Activated naive CD4-positive, alpha-beta T cell treated with anti-CD3 and anti-CD28 coated beads for 36 hours (primary cell): ENCODE data around the gene PCGF2. TPM values are rescaled to one million over a fixed set of nuclear protein-coding genes. Genes with fewer than 3 reads are reported as not detected.

Experiments
- CTCF ChIA-PET: fragments of 350-600 bp; sonication (Branson Sonifier 250); formaldehyde crosslinking; loops from one replicate; lab custom pipeline; 2021; ENCODE audit warnings: antibody characterized with exemption; lab: Charles Lee
- DNase-seq: peaks from one replicate; pipeline ENCODE4 v3.0.0-alpha.2; 2020
- H3K27ac Mint-ChIP-seq: one replicate; pipeline ENCODE4 v1.8.0; 2021; ENCODE audit warnings: mild to moderate bottlenecking, mixed read lengths
- H3K27me3 Mint-ChIP-seq: one replicate; pipeline ENCODE4 v1.8.0; 2021; ENCODE audit warnings: low read depth, mixed read lengths
- H3K36me3 Mint-ChIP-seq: one replicate; pipeline ENCODE4 v1.8.0; 2021; ENCODE audit warnings: low read depth, mixed read lengths
- H3K4me1 Mint-ChIP-seq: one replicate; pipeline ENCODE4 v1.8.0; 2021; ENCODE audit warnings: low read depth, mixed read lengths
- H3K4me3 Mint-ChIP-seq: one replicate; pipeline ENCODE4 v1.8.0; 2021; ENCODE audit warnings: mild to moderate bottlenecking, moderate library complexity, mixed read lengths
- H3K9me3 Mint-ChIP-seq: one replicate; pipeline ENCODE4 v1.8.0; 2021; ENCODE audit warnings: mixed read lengths
- intact Hi-C: fragments of 100-400 bp; cut with micrococcal nuclease; formaldehyde crosslinking; loops from one replicate; pipeline ENCODE4 v1.15.1; 2023
- total RNA-seq, 2 experiments: library from RNA; stranded (reverse); gene quantifications; one replicate each; pipeline ENCODE4 v1.2.3, GENCODE V29; 2021

Gene PCGF2
- total RNA-seq, 2 experiments from 2014 or later: 1.2 TPM

GRCh38 chr17:38779965-38780752, 32.0 kb upstream of the PCGF2 start:
- no peak overlapping the region for H3K27ac Mint-ChIP-seq
- peaks cover 12% of the 10 kb centered on the region for H3K36me3 Mint-ChIP-seq
- no peak for DNase-seq
- H3K27me3 Mint-ChIP-seq: no peaks in the 10 kb centered on the region
- CTCF ChIA-PET: interaction anchor here (0.6 kb wide), 1 partner anchor 668 kb away, joined by 3 read pairs; no protein-coding TSS in a partner anchor
- intact Hi-C loops: no loop called here
- H3K9me3 Mint-ChIP-seq: no peaks in the 10 kb centered on the region
- no peaks in the 10 kb centered on the region for H3K4me1 Mint-ChIP-seq
- H3K4me3 Mint-ChIP-seq: no peak overlapping the region

DNA sequence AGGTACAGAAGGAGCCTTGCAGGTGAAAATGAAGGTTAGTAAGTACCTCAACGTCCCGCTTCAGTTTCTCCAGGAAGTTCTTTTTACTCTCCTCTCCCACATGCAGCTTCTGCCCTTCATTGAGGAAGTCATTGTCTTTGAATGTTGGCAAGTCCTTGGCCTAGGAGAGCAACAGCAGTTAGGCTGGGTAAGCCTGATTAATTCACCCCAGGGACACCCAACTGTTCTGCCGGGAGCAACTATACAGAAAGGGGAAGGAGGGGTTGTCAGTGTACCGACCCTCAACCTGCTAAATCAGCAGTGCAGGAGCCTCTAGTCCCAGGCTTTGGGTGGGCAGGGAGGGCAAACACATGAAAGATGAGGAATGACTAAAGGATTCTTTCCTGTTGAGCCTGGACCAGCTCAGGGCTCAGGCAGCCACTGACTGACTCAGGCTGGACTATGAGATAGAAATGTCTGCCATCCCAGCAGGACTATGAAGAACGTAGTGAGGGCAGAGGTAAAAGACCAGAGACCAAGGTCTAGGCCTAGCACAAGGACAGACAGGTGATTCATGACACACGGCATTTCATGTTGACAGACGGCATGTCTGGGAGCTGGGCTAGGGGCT, 29.6 kb upstream of the PCGF2 start:
- Mint-ChIP-seq H3K4me1 (no peaks in the 10 kb centered on the region), H3K4me3 (no peak overlapping the region), H3K9me3 (no peaks in the 10 kb centered on the region), H3K27me3 (no peaks in the 10 kb centered on the region), H3K27ac (no peak overlapping the region), H3K36me3 (peaks cover 15% of the 10 kb centered on the region)
- intact Hi-C loops: no loop called here
- CTCF ChIA-PET: no interaction called here
- DNase-seq: no peak

DNA sequence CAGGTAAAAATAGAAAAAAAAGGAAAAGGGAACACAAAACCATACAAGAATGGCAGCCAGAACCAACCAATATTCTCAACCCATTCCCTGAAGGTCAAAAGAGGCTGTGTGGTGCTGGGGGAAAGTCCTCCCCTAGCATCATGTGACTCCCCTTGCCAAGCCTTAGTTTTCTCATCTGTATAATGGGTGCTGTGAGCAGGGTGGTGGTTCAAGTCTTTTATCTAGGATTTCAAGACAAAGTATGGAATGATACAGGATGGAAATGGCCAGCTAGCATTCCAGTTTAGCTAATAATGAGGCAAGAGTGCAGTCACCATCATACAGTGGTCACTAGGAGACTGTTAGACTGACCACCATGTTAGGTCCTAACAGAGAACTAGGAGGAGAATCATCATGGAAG, 25.1 kb upstream of the PCGF2 start:
- intact Hi-C loops: no loop called here
- H3K27ac Mint-ChIP-seq: no peak overlapping the region

GRCh38 chr17:38768417-38768816, 20.3 kb upstream of the PCGF2 start:
- Mint-ChIP-seq H3K36me3 (peaks cover 35% of the 10 kb centered on the region), H3K27ac (no peak overlapping the region), H3K4me1 (no peaks in the 10 kb centered on the region), H3K27me3 (no peaks in the 10 kb centered on the region), H3K4me3 (no peak overlapping the region), H3K9me3 (no peaks in the 10 kb centered on the region)
- intact Hi-C loops: no loop called here
- CTCF ChIA-PET: no interaction called here
- no peak for DNase-seq

More for the DNA sequence above, 25.1 kb upstream of the PCGF2 start:
- Mint-ChIP-seq H3K4me3 (no peak overlapping the region), H3K36me3 (peaks cover 23% of the 10 kb centered on the region), H3K27me3 (no peaks in the 10 kb centered on the region), H3K9me3 (no peaks in the 10 kb centered on the region), H3K4me1 (no peaks in the 10 kb centered on the region)
- no peak for DNase-seq
- CTCF ChIA-PET: no interaction called here

- DNase-seq: no peak
- intact Hi-C loops: no loop called here
- Mint-ChIP-seq H3K4me1 (peaks cover under 1% of the 10 kb centered on the region), H3K36me3 (peaks cover 38% of the 10 kb centered on the region), H3K9me3 (no peaks in the 10 kb centered on the region), H3K4me3 (no peak overlapping the region), H3K27ac (peak overlapping the region; percentile 51), H3K27me3 (no peaks in the 10 kb centered on the region)
- CTCF ChIA-PET: interaction anchor here (1.5 kb wide), 1 partner anchor 208 kb away, joined by 5 read pairs; no protein-coding TSS in a partner anchor
Observed at GRCh38 chr17:38766341-38766740, 18.2 kb upstream of the PCGF2 start.

DNA sequence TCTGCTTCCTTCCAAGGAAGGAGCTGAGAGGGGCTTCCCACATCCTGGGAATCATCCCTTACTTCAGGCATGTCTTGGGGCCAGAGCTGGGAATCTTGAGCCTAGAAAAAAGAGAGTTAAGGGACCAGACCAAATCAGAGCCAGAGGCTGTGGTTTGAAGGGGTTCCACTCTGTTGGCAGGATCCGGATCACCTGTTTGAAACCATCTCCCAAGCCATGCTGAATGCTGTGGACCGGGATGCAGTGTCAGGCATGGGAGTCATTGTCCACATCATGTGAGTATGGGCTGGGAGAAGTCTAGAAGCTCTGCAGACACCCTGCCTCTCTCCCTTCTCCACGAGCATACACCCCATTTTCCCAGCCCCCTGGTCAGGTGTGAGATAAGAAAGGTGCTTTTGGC, 14.1 kb upstream of the PCGF2 start:
- CTCF ChIA-PET: interaction anchor here (0.6 to 1.6 kb wide), 3 partner anchors 36 to 221 kb away, joined by 3 to 5 read pairs (median 4); no protein-coding TSS in a partner anchor
- intact Hi-C loops: no loop called here
- H3K4me1 Mint-ChIP-seq: peaks cover 8% of the 10 kb centered on the region
- H3K27ac Mint-ChIP-seq: no peak overlapping the region
- no peak overlapping the region for H3K4me3 Mint-ChIP-seq
- H3K27me3 Mint-ChIP-seq: no peaks in the 10 kb centered on the region
- DNase-seq: no peak
- no peaks in the 10 kb centered on the region for H3K9me3 Mint-ChIP-seq
- H3K36me3 Mint-ChIP-seq: peaks cover 48% of the 10 kb centered on the region

DNA sequence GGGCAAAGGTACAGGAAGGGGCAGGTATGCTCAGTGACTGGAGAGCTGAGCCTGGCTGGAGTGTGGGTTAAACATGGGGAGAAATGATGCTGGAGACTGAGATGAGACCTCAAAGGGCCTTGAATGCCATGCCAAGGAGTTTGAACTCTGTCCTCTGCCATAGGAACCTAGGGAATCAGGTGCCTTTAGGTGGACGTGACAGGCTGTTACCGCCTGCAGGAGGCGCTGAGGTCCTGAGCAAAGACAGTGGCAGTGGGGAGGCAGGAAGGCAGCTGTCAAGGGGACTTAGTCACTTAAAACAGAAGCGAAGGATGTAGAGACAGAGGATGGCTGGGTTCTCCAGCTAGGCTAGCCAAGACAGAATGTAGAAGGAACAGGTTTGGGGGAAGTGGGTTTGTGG, 13.5 kb upstream of the PCGF2 start:
- no peak overlapping the region for H3K4me3 Mint-ChIP-seq
- no peaks in the 10 kb centered on the region for H3K27me3 Mint-ChIP-seq
- H3K27ac Mint-ChIP-seq: peak overlapping the region; percentile 65
- H3K4me1 Mint-ChIP-seq: peaks cover 8% of the 10 kb centered on the region
- no peaks in the 10 kb centered on the region for H3K9me3 Mint-ChIP-seq
- H3K36me3 Mint-ChIP-seq: peaks cover 44% of the 10 kb centered on the region
- DNase-seq: peak; percentile 52
- CTCF ChIA-PET: interaction anchor here (0.6 to 1.6 kb wide), 4 partner anchors 36 to 315 kb away, joined by 3 to 5 read pairs (median 4); no protein-coding TSS in a partner anchor
- intact Hi-C loops: no loop called here

DNA sequence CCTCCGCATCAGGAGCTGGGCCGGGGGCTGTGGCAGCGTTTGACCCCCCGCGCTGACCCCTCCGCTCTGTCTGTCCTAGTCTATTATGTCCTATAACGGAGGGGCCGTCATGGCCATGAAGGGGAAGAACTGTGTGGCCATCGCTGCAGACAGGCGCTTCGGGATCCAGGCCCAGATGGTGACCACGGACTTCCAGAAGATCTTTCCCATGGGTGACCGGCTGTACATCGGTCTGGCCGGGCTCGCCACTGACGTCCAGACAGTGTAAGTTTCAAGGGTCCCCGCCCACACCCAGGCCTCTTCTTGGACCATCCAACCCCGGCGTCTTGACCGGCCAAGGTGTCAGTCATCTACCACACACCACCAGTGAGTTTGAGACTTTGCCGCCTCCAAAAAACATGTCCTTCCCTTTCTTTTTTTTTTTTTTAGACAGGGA, 5.0 kb upstream of the PCGF2 start:
- Mint-ChIP-seq H3K36me3 (peaks cover 32% of the 10 kb centered on the region), H3K27me3 (peaks cover 22% of the 10 kb centered on the region), H3K27ac (peak overlapping the region; percentile 95), H3K4me3 (peak overlapping the region; percentile 91), H3K9me3 (no peaks in the 10 kb centered on the region), H3K4me1 (peaks cover 48% of the 10 kb centered on the region)
- DNase-seq: no peak
- intact Hi-C loops: loop anchor here (2.0 to 5.0 kb wide), 3 partner anchors 146 to 448 kb away; partner anchors contain the start of genes FBXO47, RPL19 and SRCIN1
- CTCF ChIA-PET: interaction anchor here (0.6 to 1.8 kb wide), 4 partner anchors 19 to 485 kb away, joined by 3 to 6 read pairs (median 4); no protein-coding TSS in a partner anchor

GRCh38 chr17:38752308-38753070, 4.4 kb upstream of the PCGF2 start, which contains the start of gene PSMB3:
Gene PSMB3 (plus strand): TSS chr17:38752741. CDS start chr17:38752827, 86 bp downstream.
- Mint-ChIP-seq H3K27me3 (peaks cover 26% of the 10 kb centered on the region), H3K36me3 (peaks cover 29% of the 10 kb centered on the region), H3K9me3 (no peaks in the 10 kb centered on the region), H3K4me3 (peak within 1 kb of the TSS; percentile 91), H3K27ac (peak within 1 kb of the TSS; percentile 95), H3K4me1 (peaks cover 48% of the 10 kb centered on the region)
- DNase-seq: peak; percentile 99
- intact Hi-C loops: loop anchor here (1.0 to 5.0 kb wide), 10 partner anchors 22 to 448 kb away; partner anchors contain the start of genes CISD3, FBXO47, PIP4K2B and RPL19
- CTCF ChIA-PET: interaction anchor here (0.6 to 2.5 kb wide), 6 partner anchors 16 to 194 kb away, joined by 3 to 9 read pairs (median 4); partner anchors contain the start of gene EPOP

DNA sequence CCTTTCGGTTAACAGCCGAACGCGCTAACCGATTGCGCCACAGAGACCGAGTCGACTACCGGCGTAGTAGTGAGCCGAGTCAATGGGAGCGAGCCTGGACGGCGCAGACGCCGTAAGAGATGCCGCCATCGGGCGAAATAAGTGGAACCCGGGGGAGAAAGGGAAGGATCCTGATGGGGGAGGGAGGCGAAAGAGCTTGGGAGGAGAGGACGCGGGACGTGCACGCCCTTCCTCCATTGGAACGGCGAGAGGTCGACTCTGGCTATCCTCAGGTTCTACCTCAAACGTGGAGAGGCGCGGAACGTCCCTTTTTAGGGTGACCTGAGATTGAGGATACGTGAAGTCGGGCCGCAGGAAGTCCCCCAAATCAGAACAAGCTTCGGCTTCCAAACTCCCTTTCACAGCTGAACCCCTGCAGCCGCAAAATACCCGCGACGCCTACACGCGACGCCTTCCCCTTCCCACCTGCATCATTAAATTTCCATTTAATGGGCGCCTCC, 3.7 kb upstream of the PCGF2 start:
- DNase-seq: peak; percentile 93
- intact Hi-C loops: loop anchor here (1.0 to 5.0 kb wide), 11 partner anchors 22 to 449 kb away; partner anchors contain the start of genes CISD3, FBXO47, PIP4K2B and RPL19
- peaks cover 49% of the 10 kb centered on the region for H3K4me1 Mint-ChIP-seq
- CTCF ChIA-PET: interaction anchor here (0.6 to 2.5 kb wide), 6 partner anchors 16 to 193 kb away, joined by 3 to 9 read pairs (median 4); partner anchors contain the start of gene EPOP
- H3K27me3 Mint-ChIP-seq: peaks cover 27% of the 10 kb centered on the region
- peak overlapping the region; percentile 91 for H3K4me3 Mint-ChIP-seq
- H3K9me3 Mint-ChIP-seq: no peaks in the 10 kb centered on the region
- peaks cover 29% of the 10 kb centered on the region for H3K36me3 Mint-ChIP-seq
- H3K27ac Mint-ChIP-seq: peak overlapping the region; percentile 95

GRCh38 chr17:38751144-38751807, 3.1 kb upstream of the PCGF2 start:
- DNase-seq: no peak
- Mint-ChIP-seq H3K36me3 (peaks cover 26% of the 10 kb centered on the region), H3K27me3 (peaks cover 33% of the 10 kb centered on the region), H3K9me3 (no peaks in the 10 kb centered on the region), H3K4me1 (peaks cover 52% of the 10 kb centered on the region), H3K4me3 (peak overlapping the region; percentile 91), H3K27ac (peak overlapping the region; percentile 95)
- intact Hi-C loops: loop anchor here (1.0 to 5.0 kb wide), 3 partner anchors 144 to 216 kb away; partner anchors contain the start of genes FBXO47 and SRCIN1
- CTCF ChIA-PET: interaction anchor here (1.1 to 2.5 kb wide), 3 partner anchors 20 to 192 kb away, joined by 4 to 9 read pairs (median 6); partner anchors contain the start of gene EPOP
